ENCODE measurements around the gene C2CD4B.

Gene C2CD4B

GRCh38 chr15:62147551-62147950, 17.5 kb downstream of the C2CD4B start:
- H3K4ac ChIP-seq (ENCODE audit: low read depth, low read length) = no peak overlapping the region
- H4K5ac ChIP-seq (ENCODE audit: low read length) = no peak overlapping the region
- no peak overlapping the region for H2BK120ac ChIP-seq (ENCODE audit: low read depth, low read length)
- H3K56ac ChIP-seq (ENCODE audit: low read length) = no peak overlapping the region
- H3K79me2 ChIP-seq (ENCODE audit: control insufficient read depth, insufficient read depth, low read length) = no peaks in the 10 kb centered on the region
- WGBS (ENCODE audit: extremely low coverage, insufficient coverage, low lambda C conversion rate) = no CpG with 5 or more reads among the region's 5 CpGs
- no peak overlapping the region for H4K8ac ChIP-seq (ENCODE audit: low read depth, low read length)
- H3K27ac ChIP-seq (ENCODE audit: low read depth, low read length) = no peak overlapping the region
- H2AK5ac ChIP-seq (ENCODE audit: low read length) = no peak overlapping the region
- H3K23ac ChIP-seq (ENCODE audit: low read length) = no peak overlapping the region
- no peak overlapping the region for H3K4me3 ChIP-seq (ENCODE audit: low read length)
- H3K9ac ChIP-seq (ENCODE audit: low read length) = no peak overlapping the region
- no peaks in the 10 kb centered on the region for H3K27me3 ChIP-seq (ENCODE audit: insufficient read depth, low read length, poor library complexity)
- no peak overlapping the region for H3K4me2 ChIP-seq (ENCODE audit: low read length)
- no peaks in the 10 kb centered on the region for H3K36me3 ChIP-seq (ENCODE audit: control insufficient read depth, insufficient read depth, low read length)
- DNase-seq = no peak
- H3K18ac ChIP-seq (ENCODE audit: low read length) = no peak overlapping the region
- H3K79me1 ChIP-seq (ENCODE audit: low read length) = no peaks in the 10 kb centered on the region
- no peaks in the 10 kb centered on the region for H3K4me1 ChIP-seq (ENCODE audit: control insufficient read depth, low read depth, low read length)
- H2BK5ac ChIP-seq (ENCODE audit: low read length) = no peak overlapping the region
- H2BK15ac ChIP-seq (replicated peaks; ENCODE audit: low read depth) = no peak overlapping the region

GRCh38 chr15:62147149-62147548, 17.9 kb downstream of the C2CD4B start:
- Histone ChIP-seq H3K56ac (ENCODE audit: low read length) (no peak overlapping the region), H3K4me1 (ENCODE audit: control insufficient read depth, low read depth, low read length) (no peaks in the 10 kb centered on the region), H3K4ac (ENCODE audit: low read depth, low read length) (no peak overlapping the region), H3K9ac (ENCODE audit: low read length) (no peak overlapping the region), H3K79me1 (ENCODE audit: low read length) (no peaks in the 10 kb centered on the region), H3K23ac (ENCODE audit: low read length) (no peak overlapping the region), H3K18ac (ENCODE audit: low read length) (no peak overlapping the region), H3K27ac (ENCODE audit: low read depth, low read length) (no peak overlapping the region), H4K8ac (ENCODE audit: low read depth, low read length) (no peak overlapping the region), H3K4me3 (ENCODE audit: low read length) (no peak overlapping the region), H4K5ac (ENCODE audit: low read length) (no peak overlapping the region), H2BK15ac (replicated peaks; ENCODE audit: low read depth) (no peak overlapping the region), H2AK5ac (ENCODE audit: low read length) (no peak overlapping the region), H3K79me2 (ENCODE audit: control insufficient read depth, insufficient read depth, low read length) (no peaks in the 10 kb centered on the region), H3K4me2 (ENCODE audit: low read length) (no peak overlapping the region), H2BK120ac (ENCODE audit: low read depth, low read length) (no peak overlapping the region), H3K27me3 (ENCODE audit: insufficient read depth, low read length, poor library complexity) (no peaks in the 10 kb centered on the region), H2BK5ac (ENCODE audit: low read length) (no peak overlapping the region), H3K36me3 (ENCODE audit: control insufficient read depth, insufficient read depth, low read length) (no peaks in the 10 kb centered on the region)
- DNase-seq = no peak
- no CpG with 5 or more reads among the region's 3 CpGs for WGBS (ENCODE audit: extremely low coverage, insufficient coverage, low lambda C conversion rate)

GRCh38 chr15:62145015-62145735, 19.9 kb downstream of the C2CD4B start:
- Histone ChIP-seq H2AK5ac (ENCODE audit: low read length) (no peak overlapping the region), H3K27ac (ENCODE audit: low read depth, low read length) (no peak overlapping the region), H3K4me3 (ENCODE audit: low read length) (no peak overlapping the region), H3K36me3 (ENCODE audit: control insufficient read depth, insufficient read depth, low read length) (no peaks in the 10 kb centered on the region), H3K56ac (ENCODE audit: low read length) (no peak overlapping the region), H2BK5ac (ENCODE audit: low read length) (no peak overlapping the region), H2BK120ac (ENCODE audit: low read depth, low read length) (no peak overlapping the region), H2BK15ac (replicated peaks; ENCODE audit: low read depth) (no peak overlapping the region), H3K79me2 (ENCODE audit: control insufficient read depth, insufficient read depth, low read length) (no peaks in the 10 kb centered on the region), H3K9ac (ENCODE audit: low read length) (no peak overlapping the region), H3K23ac (ENCODE audit: low read length) (no peak overlapping the region), H3K27me3 (ENCODE audit: insufficient read depth, low read length, poor library complexity) (no peaks in the 10 kb centered on the region), H3K79me1 (ENCODE audit: low read length) (no peaks in the 10 kb centered on the region), H3K4me1 (ENCODE audit: control insufficient read depth, low read depth, low read length) (no peaks in the 10 kb centered on the region), H4K8ac (ENCODE audit: low read depth, low read length) (no peak overlapping the region), H4K5ac (ENCODE audit: low read length) (no peak overlapping the region), H3K4ac (ENCODE audit: low read depth, low read length) (no peak overlapping the region), H3K4me2 (ENCODE audit: low read length) (no peak overlapping the region), H3K18ac (ENCODE audit: low read length) (no peak overlapping the region)
- no peak for DNase-seq
- no CpG with 5 or more reads among the region's 10 CpGs for WGBS (ENCODE audit: extremely low coverage, insufficient coverage, low lambda C conversion rate)

- H3K27me3 ChIP-seq (ENCODE audit: insufficient read depth, low read length, poor library complexity) = no peaks in the 10 kb centered on the region
- no peak overlapping the region for H4K5ac ChIP-seq (ENCODE audit: low read length)
- H3K79me2 ChIP-seq (ENCODE audit: control insufficient read depth, insufficient read depth, low read length) = no peaks in the 10 kb centered on the region
- H3K4me1 ChIP-seq (ENCODE audit: control insufficient read depth, low read depth, low read length) = no peaks in the 10 kb centered on the region
- H2BK120ac ChIP-seq (ENCODE audit: low read depth, low read length) = no peak overlapping the region
- no peak overlapping the region for H2BK15ac ChIP-seq (replicated peaks; ENCODE audit: low read depth)
- H3K56ac ChIP-seq (ENCODE audit: low read length) = no peak overlapping the region
- H4K8ac ChIP-seq (ENCODE audit: low read depth, low read length) = no peak overlapping the region
- no peak overlapping the region for H3K4me3 ChIP-seq (ENCODE audit: low read length)
- no peaks in the 10 kb centered on the region for H3K79me1 ChIP-seq (ENCODE audit: low read length)
- no peak for DNase-seq
- H3K18ac ChIP-seq (ENCODE audit: low read length) = no peak overlapping the region
- no peak overlapping the region for H3K27ac ChIP-seq (ENCODE audit: low read depth, low read length)
- no peak overlapping the region for H2BK5ac ChIP-seq (ENCODE audit: low read length)
- H2AK5ac ChIP-seq (ENCODE audit: low read length) = no peak overlapping the region
- no peak overlapping the region for H3K23ac ChIP-seq (ENCODE audit: low read length)
- WGBS (ENCODE audit: extremely low coverage, insufficient coverage, low lambda C conversion rate) = no CpG with 5 or more reads among the region's 3 CpGs
- H3K4me2 ChIP-seq (ENCODE audit: low read length) = no peak overlapping the region
- H3K9ac ChIP-seq (ENCODE audit: low read length) = no peak overlapping the region
- H3K4ac ChIP-seq (ENCODE audit: low read depth, low read length) = no peak overlapping the region
- no peaks in the 10 kb centered on the region for H3K36me3 ChIP-seq (ENCODE audit: control insufficient read depth, insufficient read depth, low read length)
Measured at GRCh38 chr15:62142736-62143135, 22.3 kb downstream of the C2CD4B start.

GRCh38 chr15:62141643-62142588, 23.2 kb downstream of the C2CD4B start:
- no peak for DNase-seq
- no peak overlapping the region for H3K4ac ChIP-seq (ENCODE audit: low read depth, low read length)
- no peaks in the 10 kb centered on the region for H3K36me3 ChIP-seq (ENCODE audit: control insufficient read depth, insufficient read depth, low read length)

More at GRCh38 chr15:62141643-62142588, 23.2 kb downstream of the C2CD4B start:
- Histone ChIP-seq H3K4me3 (ENCODE audit: low read length) (no peak overlapping the region), H3K27ac (ENCODE audit: low read depth, low read length) (no peak overlapping the region), H3K27me3 (ENCODE audit: insufficient read depth, low read length, poor library complexity) (no peaks in the 10 kb centered on the region), H3K4me2 (ENCODE audit: low read length) (no peak overlapping the region), H3K4me1 (ENCODE audit: control insufficient read depth, low read depth, low read length) (no peaks in the 10 kb centered on the region), H3K18ac (ENCODE audit: low read length) (no peak overlapping the region), H4K8ac (ENCODE audit: low read depth, low read length) (no peak overlapping the region), H3K23ac (ENCODE audit: low read length) (no peak overlapping the region), H3K79me2 (ENCODE audit: control insufficient read depth, insufficient read depth, low read length) (no peaks in the 10 kb centered on the region), H2BK120ac (ENCODE audit: low read depth, low read length) (no peak overlapping the region), H3K9ac (ENCODE audit: low read length) (no peak overlapping the region), H3K56ac (ENCODE audit: low read length) (no peak overlapping the region), H2AK5ac (ENCODE audit: low read length) (no peak overlapping the region), H3K79me1 (ENCODE audit: low read length) (no peaks in the 10 kb centered on the region), H2BK5ac (ENCODE audit: low read length) (no peak overlapping the region), H2BK15ac (replicated peaks; ENCODE audit: low read depth) (no peak overlapping the region), H4K5ac (ENCODE audit: low read length) (no peak overlapping the region)
- WGBS (ENCODE audit: extremely low coverage, insufficient coverage, low lambda C conversion rate) = no CpG with 5 or more reads among the region's 5 CpGs
